Tibial artery (tissue), 4 donors: ENCODE measurements around the gene EPG5.
"Not testable (repeated sequence)": the region's sequence is repeated elsewhere in the genome, so short reads cannot be mapped to it uniquely, and the experiment has no call there.

ENCODE experiments used
- DNase-seq, 2 donors: peaks; one replicate each; pipeline ENCODE4 v3.0.0-alpha.2; 2019
- H3K27ac ChIP-seq, 2 donors: fragments of 200-600 bp; sonication (generic) in 1 of 2; 1 replicate in 1 of 2; 2 replicates in 1 of 2; pipeline ENCODE4 v1.5.1; 2018 to 2019; ENCODE audit warnings: mild to moderate bottlenecking in 1 of 2
- H3K27me3 ChIP-seq, 2 donors: fragments of 200-600 bp; sonication (generic) in 1 of 2; one replicate each; pipeline versions ENCODE4 v1.5.1 to v1.6.0; 2016 to 2019
- H3K36me3 ChIP-seq, 3 donors: fragments of 200-600 bp; sonication (generic) in 2 of 3; one replicate each; pipeline ENCODE4 v1.5.1; 2016 to 2019; ENCODE audit warnings: mild to moderate bottlenecking in 2 of 3
- H3K4me1 ChIP-seq, 4 donors: fragments of 200-600 bp; sonication (generic) in 2 of 4; 1 replicate in 3 of 4; 2 replicates in 1 of 4; pipeline ENCODE4 v1.5.1; 2016 to 2019
- H3K4me3 ChIP-seq, 2 donors: fragments of 200-600 bp; sonication (generic) in 1 of 2; 1 replicate in 1 of 2; 2 replicates in 1 of 2; pipeline ENCODE4 v1.5.1; 2018 to 2019; ENCODE audit warnings: mild to moderate bottlenecking in 2 of 2
- H3K9me3 ChIP-seq, 3 donors: fragments of 200-600 bp; sonication (generic) in 1 of 3; one replicate each; pipeline ENCODE4 v1.5.1; 2016 to 2019
- CTCF ChIP-seq, 2 experiments: fragments of 200-600 bp in 1 of 2; fragments of 450-650 bp in 1 of 2; IDR thresholded peaks; one replicate each; pipeline ENCODE4 v1.5.1; 2017 to 2019; ENCODE audit warnings: antibody characterized with exemption in 2 of 2, mild to moderate bottlenecking in 1 of 2, moderate library complexity in 1 of 2
- intact Hi-C: fragments of 100-400 bp; cut with DNase I; formaldehyde crosslinking; loops from one replicate; pipeline ENCODE4 v1.15.0; 2023; ENCODE audit warnings: low total_unique reads

The EPG5 gene

DNA sequence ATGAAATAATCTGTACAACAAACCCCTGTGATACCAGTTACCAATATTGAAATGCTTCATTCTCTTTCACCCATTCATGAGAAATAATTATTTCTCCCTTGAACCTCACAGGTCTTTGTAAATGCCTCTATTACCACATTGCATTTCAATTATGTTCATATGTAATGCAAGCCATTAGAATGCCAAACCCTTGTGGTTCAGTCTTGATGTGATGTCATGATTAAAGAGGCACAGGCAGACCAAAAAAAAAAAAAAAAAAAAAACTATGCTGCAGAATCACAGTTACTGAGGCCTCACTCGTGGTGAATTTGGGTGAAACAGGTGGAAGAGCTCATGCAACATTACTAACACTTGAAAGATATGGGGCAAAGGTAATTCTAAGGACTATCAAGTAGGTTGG, 9.4 kb upstream of the EPG5 start:
- Histone ChIP-seq H3K4me1 (no peaks in the 10 kb centered on the region), H3K4me3 (no peak overlapping the region), H3K36me3 (no peaks in the 10 kb centered on the region), H3K27ac (no peak overlapping the region), H3K9me3 (no peaks in the 10 kb centered on the region), H3K27me3 (no peaks in the 10 kb centered on the region)
- no peak for DNase-seq
- intact Hi-C loops: loop anchor here (10.0 kb wide), 1 partner anchor 292 kb away; no protein-coding TSS in a partner anchor
- TF ChIP-seq CTCF (IDR thresholded peaks at IDR 0.05): no peak

DNA sequence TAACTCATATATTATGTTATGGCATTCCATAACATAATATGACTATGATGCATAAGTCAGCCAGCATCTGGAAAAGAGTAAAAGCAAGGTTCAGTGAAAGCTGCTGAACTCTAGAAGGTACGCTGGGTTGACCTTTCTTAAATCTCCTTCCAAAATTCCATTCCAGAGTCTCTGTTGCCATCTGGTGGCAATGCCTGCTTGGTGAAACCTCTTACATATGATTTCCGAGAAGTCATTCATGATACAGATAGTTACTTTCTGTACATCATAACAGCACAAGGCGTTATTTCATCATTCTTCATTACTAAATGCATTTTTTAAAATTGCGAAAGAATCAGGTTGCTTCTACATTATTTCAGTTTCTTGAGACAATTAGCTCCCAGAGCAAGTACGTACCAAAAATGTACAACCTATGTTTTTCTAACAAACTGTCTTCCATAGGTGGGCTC, 7.0 kb upstream of the EPG5 start:
- Histone ChIP-seq H3K4me1 (no peaks in the 10 kb centered on the region), H3K27ac (no peak overlapping the region), H3K36me3 (no peaks in the 10 kb centered on the region), H3K9me3 (no peaks in the 10 kb centered on the region), H3K4me3 (no peak overlapping the region), H3K27me3 (no peaks in the 10 kb centered on the region)
- DNase-seq: peak in 1 of 2 donors; percentile 63
- TF ChIP-seq CTCF (IDR thresholded peaks at IDR 0.05): peak; percentile 69 to 71
- intact Hi-C loops: loop anchor here (10.0 kb wide), 1 partner anchor 289 kb away; no protein-coding TSS in a partner anchor

DNA sequence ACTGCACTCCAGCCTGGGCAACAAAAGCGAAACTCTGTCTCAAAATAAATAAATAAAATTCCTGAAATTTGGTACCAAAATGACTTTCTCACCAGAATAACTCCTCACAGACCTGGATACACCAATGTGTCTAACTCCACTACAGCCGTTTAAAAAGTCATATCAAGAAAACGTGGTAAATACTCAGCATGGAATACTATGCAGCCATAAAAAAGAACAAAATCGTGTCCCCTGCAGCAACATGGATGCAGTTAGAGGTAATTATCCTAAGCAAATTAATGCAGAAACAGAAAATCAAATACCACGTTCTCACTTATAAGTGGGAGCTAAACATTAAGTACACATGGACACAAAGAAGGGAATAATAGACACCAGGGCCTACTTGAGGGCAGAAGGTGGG, 2.2 kb downstream of the EPG5 start:
- not testable (repeated sequence) for H3K9me3 ChIP-seq, H3K36me3 ChIP-seq, H3K27me3 ChIP-seq, DNase-seq, H3K4me3 ChIP-seq, H3K27ac ChIP-seq
- peaks cover 0 to 22% (median 15%) of the 10 kb centered on the region in 4 donors for H3K4me1 ChIP-seq
- intact Hi-C loops: loop anchor here (10.0 kb wide), 1 partner anchor 110 kb away; the partner anchor contains the start of gene PSTPIP2

- H3K36me3 ChIP-seq: peaks cover 0 to 3% (median 0%) of the 10 kb centered on the region in 3 donors
- no peaks in the 10 kb centered on the region for H3K9me3 ChIP-seq
- no peak overlapping the region for H3K4me3 ChIP-seq
- TF ChIP-seq CTCF (IDR thresholded peaks at IDR 0.05): no peak
- no peaks in the 10 kb centered on the region for H3K27me3 ChIP-seq
- no peak overlapping the region for H3K27ac ChIP-seq
- DNase-seq: no peak
- H3K4me1 ChIP-seq: peaks cover 0 to 27% (median 19%) of the 10 kb centered on the region in 4 donors
- intact Hi-C loops: loop anchor here (10.0 kb wide), 1 partner anchor 112 kb away; the partner anchor contains the start of gene PSTPIP2
These were observed 4.3 kb downstream of the EPG5 start for GRCh38 chr18:45962866-45963265.

- peaks cover 0 to 3% (median 0%) of the 10 kb centered on the region in 3 donors for H3K36me3 ChIP-seq
- no peak for DNase-seq
- H3K27me3 ChIP-seq: no peaks in the 10 kb centered on the region
- intact Hi-C loops: loop anchor here (10.0 kb wide), 1 partner anchor 112 kb away; the partner anchor contains the start of gene PSTPIP2
- no peaks in the 10 kb centered on the region for H3K9me3 ChIP-seq
- no peak overlapping the region for H3K27ac ChIP-seq
- no peak overlapping the region for H3K4me3 ChIP-seq
- no peak for TF ChIP-seq CTCF (IDR thresholded peaks at IDR 0.05)
- H3K4me1 ChIP-seq: peaks cover 0 to 27% (median 16%) of the 10 kb centered on the region in 4 donors
These were observed 4.7 kb downstream of the EPG5 start for GRCh38 chr18:45962461-45962860.

DNA sequence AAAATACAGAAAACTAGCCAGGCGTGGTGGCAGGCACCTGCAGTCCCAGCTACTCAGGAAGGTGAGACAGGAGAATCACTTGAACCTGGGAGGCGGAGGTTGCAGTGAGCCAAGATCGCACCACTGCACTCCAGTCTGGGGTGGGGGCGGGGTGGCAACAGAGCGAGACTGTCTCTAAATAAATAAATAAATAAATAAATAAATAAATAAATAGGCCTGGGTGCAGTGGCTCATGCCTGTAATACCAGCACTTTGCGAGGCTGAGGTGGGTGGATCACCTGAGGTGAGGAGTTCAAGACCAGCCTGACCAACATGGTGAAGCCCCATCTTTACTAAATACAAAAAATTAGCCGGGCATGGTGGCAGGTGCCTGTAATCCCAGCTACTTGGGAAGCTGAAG, 7.6 kb downstream of the EPG5 start:
- H3K4me3 ChIP-seq, intact Hi-C loops, H3K27me3 ChIP-seq, H3K9me3 ChIP-seq, H3K27ac ChIP-seq, DNase-seq: not testable (repeated sequence)
- Histone ChIP-seq H3K4me1 (peaks cover 0 to 31% (median 4%) of the 10 kb centered on the region in 4 donors), H3K36me3 (peaks cover 0 to 10% (median 8%) of the 10 kb centered on the region in 3 donors)
